Forelimb muscle (tissue), 1 donor: ENCODE measurements around the gene EMP2. TPM values are rescaled to one million over a fixed set of nuclear protein-coding genes. Genes with fewer than 3 reads are reported as not detected.
"Not testable (repeated sequence)": the region's sequence is repeated elsewhere in the genome, so short reads cannot be mapped to it uniquely, and the experiment has no call there.

ENCODE experiments used
- DNase-seq: peaks from one replicate; pipeline ENCODE4 v3.0.0-alpha.2; 2013; ENCODE audit warnings: low read depth
- polyA plus RNA-seq: library from polyadenylated mRNA; unstranded; fragments of 120-200 nt; gene quantifications from one replicate; pipeline ENCODE4 v1.2.1, GENCODE V29; 2013; ENCODE audit not compliant: insufficient read length

Gene EMP2
- polyA plus RNA-seq = 53.0 TPM

DNA sequence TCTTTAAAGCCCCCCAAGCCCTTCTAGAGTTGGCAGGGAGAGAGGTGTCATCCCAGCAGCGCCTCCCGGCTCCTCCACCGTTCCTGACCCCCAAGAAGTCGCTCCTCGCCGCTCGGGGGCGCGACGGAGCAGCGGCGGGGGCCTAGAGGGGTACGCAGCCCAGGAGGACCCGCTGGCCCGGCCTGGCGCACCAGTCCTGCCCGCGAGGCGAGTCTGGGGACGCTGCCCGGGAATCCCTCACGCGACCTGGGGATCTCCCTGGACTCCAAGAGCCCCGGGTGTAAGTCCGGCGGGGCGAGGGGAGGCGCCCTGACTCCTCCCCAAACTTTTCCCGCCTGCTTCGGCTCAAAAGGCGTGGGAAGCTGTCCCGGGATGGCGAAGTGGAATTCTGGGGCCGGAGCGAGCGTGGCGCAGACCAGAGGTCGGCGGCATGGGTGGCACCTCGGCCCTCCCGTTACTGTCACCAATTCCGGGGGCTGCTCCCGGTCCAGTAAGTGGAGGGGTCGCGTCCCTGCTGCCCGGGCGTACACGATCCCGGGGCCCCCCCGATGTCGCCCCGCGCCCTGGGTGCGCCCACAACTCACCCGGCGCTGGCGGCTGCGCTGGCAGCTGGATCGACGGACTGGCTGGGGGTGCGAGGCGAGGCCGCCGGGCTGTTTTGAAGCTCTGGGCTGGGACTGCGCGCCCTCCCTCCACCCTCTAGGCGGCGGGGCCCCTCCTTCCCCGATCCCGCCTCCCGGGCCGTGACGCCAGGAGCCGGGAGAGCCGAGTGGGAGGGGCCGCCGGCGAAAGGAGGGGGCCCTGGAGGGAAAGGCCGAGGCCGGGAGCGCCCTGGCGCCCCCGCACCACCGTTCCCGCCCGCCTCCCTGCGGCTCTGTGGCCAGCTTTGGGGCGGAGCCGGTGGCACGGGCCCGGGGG lies at the start of gene EMP2:
TSS of gene EMP2 (minus strand) at position 634 of the 918 bp plus-strand sequence. CDS start 32,981 bp downstream, outside the sequence.
- DNase-seq = no peak

DNA sequence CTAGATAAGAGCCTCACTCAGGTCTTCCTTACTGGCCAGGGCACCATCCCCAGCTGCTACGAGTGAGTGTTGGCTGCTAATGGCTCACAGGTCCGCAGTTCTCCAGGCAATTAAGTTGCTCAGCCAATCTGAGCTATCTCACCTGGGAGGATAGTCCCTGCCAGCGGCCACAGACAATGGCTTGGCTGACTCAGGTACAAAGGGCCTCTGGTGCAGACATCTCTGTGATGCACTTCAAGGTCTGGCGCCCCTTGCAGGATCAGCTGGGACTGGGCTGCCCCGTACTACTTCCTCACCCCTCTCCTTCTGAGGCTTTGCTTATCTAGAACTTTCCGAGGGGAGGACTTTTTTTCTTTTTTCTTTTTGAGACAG lies 49.2 kb upstream of the EMP2 start:
- no peak for DNase-seq

GRCh38 chr16:10625595-10626357 lies 45.4 kb upstream of the EMP2 start:
- DNase-seq = no peak

DNA sequence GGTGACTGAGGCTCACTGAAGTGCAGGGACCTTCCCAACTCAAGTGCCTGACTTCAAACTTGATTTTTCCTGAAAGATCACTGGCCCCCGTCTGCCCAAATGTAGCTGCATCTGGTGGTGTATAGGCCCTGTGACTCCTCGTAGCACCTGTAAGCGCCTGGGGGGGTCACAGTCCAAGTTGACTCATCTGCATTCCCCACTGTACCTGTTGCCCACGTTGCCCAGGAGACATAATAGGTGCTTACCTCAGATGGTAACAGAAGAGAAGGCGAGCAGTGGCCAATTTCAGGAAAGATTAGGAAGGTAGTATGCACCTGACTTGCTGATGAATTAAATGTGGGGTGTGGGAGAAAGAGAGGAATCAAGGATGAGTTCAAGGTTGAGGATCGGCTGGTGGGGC lies 44.1 kb upstream of the EMP2 start:
- DNase-seq = no peak

- DNase-seq = no peak
Observed at GRCh38 chr16:10623059-10623458, 42.7 kb upstream of the EMP2 start.

DNA sequence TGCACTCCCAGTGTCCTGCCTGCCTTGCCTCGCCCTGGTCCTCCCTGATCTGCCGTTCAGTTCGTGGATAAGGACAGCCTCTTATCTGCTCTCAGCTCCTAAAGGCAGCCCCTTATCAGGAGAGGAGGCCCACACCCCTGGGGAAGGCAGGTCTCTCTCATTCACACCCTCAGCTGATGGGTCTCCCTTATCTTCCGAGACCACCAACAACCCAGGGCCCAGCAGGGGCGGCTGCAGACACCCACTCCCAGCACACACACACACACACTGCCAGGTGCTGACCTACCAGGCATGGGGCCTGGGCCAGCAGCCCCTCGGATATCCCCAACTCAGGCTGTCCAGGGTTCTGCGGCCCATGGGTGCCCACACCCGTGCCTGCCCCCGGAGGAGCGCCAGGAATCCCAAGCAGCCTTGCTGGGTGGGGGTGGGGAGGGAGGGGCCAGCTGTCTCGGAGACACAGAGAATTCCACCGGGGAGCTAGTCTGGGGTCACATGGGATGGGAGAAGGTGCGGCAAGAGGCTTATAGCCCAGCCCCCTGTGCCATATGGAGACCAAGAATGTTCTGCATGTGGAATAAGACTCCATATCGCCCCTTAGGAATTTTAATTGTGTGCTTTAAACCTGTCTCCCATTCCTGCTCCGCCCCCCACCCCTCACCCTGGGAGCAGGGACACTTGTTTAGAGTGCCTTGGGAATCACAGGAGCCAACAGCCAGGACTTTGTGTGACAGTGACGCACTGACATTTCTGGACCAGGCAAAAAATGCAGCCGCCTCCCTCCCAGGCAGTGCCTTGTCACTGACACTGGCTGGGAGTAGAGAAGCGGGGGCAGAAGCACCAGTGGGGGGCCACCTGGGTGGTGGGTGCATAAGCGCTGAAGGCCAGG lies 41.9 kb upstream of the EMP2 start:
- DNase-seq = no peak

DNA sequence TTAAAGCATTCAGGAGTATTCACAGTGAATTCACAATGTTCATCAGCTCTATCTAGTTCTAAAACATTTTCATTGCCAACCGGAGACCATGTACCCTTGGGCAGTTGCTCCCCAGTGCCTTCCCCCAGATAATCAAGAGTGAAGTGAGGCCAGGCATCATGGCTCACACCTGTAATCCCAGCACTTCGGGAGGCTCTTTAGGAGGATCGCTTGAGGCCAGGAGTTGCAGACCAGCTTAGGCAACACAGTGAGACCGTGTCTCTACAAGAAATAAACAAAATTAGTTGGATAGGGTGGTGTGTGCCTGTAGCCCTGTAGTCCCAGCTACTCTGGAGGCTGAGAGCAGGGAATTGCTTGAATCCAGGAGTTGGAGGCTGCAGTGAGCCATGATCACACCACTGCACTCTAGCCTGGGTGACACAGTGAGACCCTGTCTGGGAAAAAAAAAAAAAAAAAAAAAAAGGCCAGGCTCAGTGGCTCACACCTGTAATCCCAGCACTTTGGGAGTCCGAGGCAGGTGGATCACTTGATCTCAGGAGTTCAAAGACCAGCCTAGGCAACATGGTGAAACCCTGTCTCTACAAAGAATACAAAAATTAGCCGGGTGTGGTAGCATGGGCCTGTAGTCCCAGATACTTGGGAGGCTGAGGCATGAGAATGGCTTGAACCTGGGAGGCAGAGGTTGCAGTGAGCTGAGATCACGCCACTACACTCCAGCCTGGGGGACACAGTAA lies 41.0 kb upstream of the EMP2 start:
- not testable (repeated sequence) for DNase-seq

GRCh38 chr16:10620120-10620519 lies 39.7 kb upstream of the EMP2 start:
- no peak for DNase-seq

DNA sequence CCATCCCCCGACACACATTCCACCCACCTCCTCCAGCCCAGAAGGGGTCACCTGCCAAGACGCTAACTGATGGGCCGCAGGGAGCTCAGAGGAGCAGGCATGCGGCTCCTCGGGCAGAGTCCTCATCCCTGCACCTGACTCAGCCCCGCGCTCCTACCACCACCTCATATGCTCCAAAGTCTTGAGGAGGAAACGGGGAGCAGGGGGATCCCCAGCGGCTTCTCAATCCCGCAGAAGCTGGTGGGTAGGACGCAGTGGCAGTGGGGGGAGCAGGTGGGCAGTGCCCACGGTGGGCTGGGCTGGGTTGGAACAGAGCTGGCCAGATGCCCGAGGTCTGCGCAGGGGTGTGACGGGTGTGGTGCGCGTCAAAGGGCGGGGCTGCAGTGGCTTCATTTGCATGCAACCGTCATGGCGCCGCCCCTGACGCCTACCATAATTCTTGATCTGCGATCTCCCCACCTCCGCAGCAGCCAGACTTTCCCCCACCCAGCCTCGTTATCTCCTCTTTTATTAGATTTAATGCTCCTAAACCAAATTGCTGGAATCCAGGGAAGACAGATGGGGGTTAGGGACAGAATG lies 39.0 kb upstream of the EMP2 start:
- DNase-seq = no peak

DNA sequence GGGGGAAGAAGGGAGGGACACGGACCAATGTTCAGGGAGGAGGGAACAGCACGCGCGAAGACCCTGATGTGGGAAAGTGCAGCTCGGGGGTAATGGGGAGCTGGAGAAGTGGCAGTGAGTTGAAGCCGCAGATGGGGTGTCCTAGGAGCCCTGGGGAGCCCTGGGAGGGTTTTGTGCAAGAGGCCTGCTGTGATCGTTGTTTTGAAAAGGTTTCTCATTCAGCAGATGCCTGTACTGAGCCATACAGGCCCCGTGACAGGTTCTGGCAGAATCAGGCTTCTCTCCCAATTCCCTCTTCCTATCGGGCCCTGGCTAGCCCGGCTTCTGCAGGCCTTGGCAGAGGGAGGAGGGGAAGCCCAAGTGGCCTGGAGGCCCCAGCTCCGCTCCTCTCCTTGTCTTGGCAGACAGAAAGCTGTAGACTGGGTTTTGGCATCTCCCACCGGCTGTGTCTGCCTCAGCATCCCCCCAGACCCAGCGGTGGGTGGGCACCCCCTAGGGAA lies 38.4 kb upstream of the EMP2 start:
- DNase-seq = no peak

DNA sequence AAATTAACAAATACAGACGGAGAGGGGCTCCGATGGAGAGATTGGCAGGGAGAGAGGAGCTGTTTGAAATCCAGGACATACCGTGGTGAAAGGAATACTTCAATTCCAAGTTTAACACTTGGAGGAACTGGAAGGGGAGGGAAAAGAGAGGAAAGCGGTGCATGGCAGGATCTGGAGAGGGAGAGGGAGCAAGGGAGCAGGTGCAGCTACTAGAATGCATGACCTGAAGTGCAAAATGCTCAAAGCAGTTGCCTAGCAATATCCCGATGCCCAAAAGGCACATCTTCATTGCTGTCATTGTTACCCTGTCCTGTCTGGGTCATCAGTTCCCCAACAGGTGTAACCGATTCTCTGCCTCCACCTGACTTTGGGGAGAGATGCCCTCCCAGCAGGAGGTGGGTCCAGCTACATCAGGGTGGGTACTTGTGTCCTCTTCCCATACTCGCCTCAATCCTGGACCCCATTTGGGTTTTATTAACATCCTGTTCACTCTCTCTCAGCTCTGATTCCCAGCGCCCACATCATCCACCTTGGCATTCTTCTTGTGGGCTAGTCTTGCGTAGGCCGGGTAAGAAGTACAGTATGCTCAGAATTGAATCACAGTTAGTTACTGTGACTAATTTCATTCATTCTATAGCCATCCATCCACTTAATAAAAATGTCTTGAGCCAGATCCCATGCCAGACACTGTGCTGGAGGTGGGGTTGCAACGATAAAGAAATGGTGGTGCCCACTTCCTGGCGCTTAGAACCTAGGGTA lies 37.4 kb upstream of the EMP2 start:
- no peak for DNase-seq

DNA sequence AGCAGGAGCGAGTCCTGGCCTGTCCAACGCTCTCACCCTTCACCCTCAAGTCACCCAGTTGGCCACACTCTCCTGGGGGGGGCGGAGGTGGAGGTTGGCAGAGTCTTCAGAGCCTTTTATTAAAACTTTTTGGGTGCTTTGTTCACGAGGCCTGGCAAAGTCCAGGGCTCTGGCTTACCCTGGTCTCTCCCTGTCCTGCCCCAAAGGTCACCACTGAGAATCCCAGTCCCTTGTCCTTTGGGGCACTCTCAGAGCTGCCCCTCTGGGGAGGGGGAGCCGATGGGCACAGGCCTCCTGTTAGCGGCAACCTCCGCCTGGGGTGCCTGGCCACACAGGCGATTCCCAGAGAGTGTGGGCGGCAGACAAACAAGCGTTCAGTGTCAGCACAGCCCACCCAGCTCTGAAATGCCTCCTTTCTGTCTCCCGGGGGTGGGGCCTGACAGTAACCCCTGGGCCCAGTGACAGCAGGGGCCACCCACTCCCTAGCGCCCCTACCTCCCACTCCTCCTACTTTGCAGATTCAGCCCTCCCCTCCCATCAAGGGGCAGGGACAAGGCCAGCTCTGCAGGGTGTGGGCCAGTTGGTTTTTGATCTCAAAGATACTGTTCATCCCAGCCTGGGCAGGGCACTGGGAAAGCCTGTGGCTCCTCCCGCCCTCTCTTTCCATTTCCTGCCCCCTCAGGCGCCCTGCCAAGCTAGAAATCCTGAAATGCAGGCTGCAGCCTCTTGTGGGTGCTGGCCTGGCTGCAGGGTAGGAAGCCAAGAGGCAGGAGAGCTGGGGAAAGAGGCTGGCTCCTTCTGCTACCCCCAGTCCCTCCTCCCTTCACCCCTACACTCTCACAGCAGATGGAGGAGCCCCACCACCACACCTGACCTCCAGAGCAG lies 36.6 kb upstream of the EMP2 start:
- no peak for DNase-seq

DNA sequence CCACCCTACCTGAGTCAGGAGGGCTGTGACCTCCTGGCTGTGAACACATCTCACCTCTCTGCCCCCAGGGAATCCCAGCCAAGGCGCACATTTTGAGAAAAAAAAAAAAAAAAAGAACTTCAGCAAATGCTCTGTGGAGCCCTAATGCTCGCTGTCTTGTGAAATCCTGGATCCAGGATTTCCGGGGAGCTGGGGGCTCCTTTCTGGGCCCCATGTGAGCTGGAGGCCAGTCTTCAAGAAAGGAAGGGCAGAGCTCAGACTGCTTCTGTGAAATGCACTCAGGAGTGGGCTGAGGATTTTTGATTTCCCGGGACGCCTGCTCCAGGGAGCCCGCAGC lies 36.0 kb upstream of the EMP2 start:
- DNase-seq = no peak

GRCh38 chr16:10614685-10615084 lies 34.3 kb upstream of the EMP2 start:
- DNase-seq = no peak

DNA sequence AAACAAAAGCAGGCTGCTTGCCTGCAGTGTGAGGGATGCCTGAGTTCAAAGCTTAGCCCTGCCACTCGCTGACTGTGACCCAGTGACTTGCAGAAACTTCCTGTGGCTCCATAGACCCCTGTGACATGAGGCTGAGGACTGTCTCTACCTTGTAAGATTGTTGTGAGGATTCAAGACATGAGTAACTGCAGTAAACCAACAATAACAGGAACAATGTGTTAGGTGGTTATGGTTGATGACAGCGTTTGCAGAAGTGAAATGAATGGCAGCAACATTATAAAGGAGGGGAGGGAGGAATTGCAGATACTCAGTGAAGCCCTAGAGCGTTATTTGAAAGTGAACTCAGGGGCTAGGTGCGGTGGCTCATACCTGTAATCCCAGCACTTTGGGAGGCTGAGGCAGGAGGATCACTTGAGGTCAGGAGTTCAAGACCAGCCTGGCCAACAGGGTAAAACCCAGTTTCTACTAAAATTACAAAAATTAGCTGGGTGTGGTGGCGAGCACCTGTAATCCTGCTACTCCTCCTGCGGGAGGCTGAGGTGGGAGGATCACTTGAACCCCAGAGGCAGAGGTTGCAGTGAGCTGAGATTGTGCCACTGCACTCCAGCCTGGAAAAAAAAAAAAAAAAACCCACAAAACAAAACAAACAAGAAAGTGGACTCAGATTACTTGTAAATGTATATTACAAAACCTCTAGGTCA lies 33.5 kb upstream of the EMP2 start:
- no peak for DNase-seq

DNA sequence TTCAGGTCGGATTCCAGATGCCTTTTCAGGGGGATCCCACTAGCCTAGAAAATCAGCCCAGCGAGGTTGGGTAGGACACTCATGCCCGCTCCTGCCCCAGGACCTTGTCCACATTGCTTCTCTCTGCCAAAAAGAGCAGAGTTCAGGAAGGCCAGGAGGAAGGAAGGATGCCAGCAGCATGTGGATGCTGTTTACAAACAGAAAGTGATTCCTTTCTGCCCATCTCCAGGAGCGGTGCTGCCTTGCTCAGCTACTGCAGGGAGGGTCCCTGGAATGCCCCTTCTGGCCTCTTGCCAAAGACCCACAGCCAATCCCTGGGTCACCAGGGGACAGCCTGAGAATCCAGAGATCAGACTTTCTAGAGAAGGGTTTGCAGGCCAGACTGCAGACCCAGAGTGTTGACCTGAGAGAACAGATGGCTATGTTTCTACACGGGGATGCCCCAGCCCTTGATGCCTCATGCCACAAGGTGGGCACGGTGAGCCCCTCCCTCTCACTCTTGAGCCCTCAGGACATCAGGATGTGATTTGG lies 32.3 kb upstream of the EMP2 start:
- no peak for DNase-seq

DNA sequence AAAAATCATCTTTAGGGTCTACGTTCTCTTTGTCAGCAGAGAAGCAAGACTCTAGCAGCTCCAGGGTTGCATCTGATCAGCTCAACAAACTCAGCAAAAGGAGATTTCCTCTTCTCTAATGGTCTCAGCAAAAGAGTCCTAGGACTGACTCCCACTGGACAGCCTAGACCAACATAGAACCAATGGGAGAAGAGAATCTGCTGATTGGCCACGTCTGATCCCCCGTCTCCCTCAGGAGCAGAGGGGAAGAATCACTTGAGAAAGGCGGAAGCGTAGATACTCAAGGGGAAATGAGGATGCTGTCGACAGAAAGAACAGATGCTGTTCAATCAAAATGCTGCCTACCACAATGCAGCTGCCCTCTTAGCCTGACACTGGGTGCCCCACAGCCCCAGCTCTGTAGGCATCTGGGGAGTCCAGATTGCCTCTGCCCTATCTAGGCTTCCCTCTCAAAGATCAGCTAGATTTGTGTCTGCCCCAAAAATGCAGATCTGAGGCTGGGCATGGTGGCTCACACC lies 31.5 kb upstream of the EMP2 start:
- DNase-seq = no peak
